HepG2 (cell line): ENCODE data around the gene NEU4. TPM values are rescaled to one million over a fixed set of nuclear protein-coding genes. Genes with fewer than 3 reads are reported as not detected.

Source experiments
- CHD4 ChIP-seq: fragments of 200-600 bp; sonication (generic); IDR thresholded peaks from 2 replicates; pipeline ENCODE4 v1.7.0; 2017; ENCODE audit warnings: mild to moderate bottlenecking, low read length, borderline replicate concordance
- KLF16 ChIP-seq, 2 experiments: sonication (generic) in 1 of 2; formaldehyde crosslinking in 1 of 2; IDR thresholded peaks; 2 replicates each; pipeline versions ENCODE4 v1.6.1 to v1.8.0; 2016 to 2023; ENCODE audit warnings: missing genetic modification reagents in 2 of 2, missing compliant biosample characterization in 1 of 2
- NCOA1 ChIP-seq: sonication (generic); formaldehyde crosslinking; IDR thresholded peaks from 2 replicates; pipeline ENCODE4 v1.9.0; 2021; ENCODE audit warnings: missing genetic modification reagents
- NFRKB ChIP-seq: fragments of 450-650 bp; IDR thresholded peaks from 2 replicates; pipeline ENCODE4 v1.6.1; 2017
- SETDB1 ChIP-seq: sonication (generic); formaldehyde crosslinking; IDR thresholded peaks from 2 replicates; pipeline ENCODE4 v1.5.1; 2020; ENCODE audit warnings: missing genetic modification reagents, mild to moderate bottlenecking, borderline replicate concordance
- SIX4 ChIP-seq: sonication (generic); formaldehyde crosslinking; IDR thresholded peaks from 2 replicates; pipeline ENCODE4 v1.4.0; 2020; ENCODE audit warnings: missing genetic modification reagents
- SNAI1 ChIP-seq: sonication (generic); formaldehyde crosslinking; IDR thresholded peaks from 2 replicates; pipeline ENCODE4 v1.5.0; 2020; ENCODE audit warnings: mild to moderate bottlenecking, missing genetic modification reagents, borderline replicate concordance
- SOX13 ChIP-seq, 3 experiments: fragments of 450-650 bp in 1 of 3; sonication (generic) in 1 of 3; formaldehyde crosslinking in 1 of 3; IDR thresholded peaks in 2 of 3; conservative IDR thresholded peaks in 1 of 3; 2 replicates each; pipeline versions ENCODE4 v1.5.0 to v1.6.1; 2016 to 2020; ENCODE audit warnings: antibody characterized with exemption in 1 of 3, mild to moderate bottlenecking in 1 of 3, missing compliant biosample characterization in 1 of 3, missing genetic modification reagents in 1 of 3, moderate library complexity in 1 of 3
- ZFX ChIP-seq: sonication (generic); formaldehyde crosslinking; IDR thresholded peaks from 2 replicates; pipeline ENCODE4 v1.4.0; 2020; ENCODE audit warnings: mild to moderate bottlenecking, low read depth, missing genetic modification reagents, moderate library complexity
- ZNF326 ChIP-seq: sonication (generic); formaldehyde crosslinking; IDR thresholded peaks from 2 replicates; pipeline ENCODE4 v1.4.0; 2020; ENCODE audit warnings: missing genetic modification reagents, borderline replicate concordance
- ZNF501 ChIP-seq: sonication (generic); formaldehyde crosslinking; IDR thresholded peaks from 2 replicates; pipeline ENCODE4 v1.5.1; 2020; ENCODE audit warnings: mild to moderate bottlenecking, moderate library complexity, missing genetic modification reagents
- ZNF547 ChIP-seq: sonication (generic); formaldehyde crosslinking; IDR thresholded peaks from 2 replicates; pipeline ENCODE4 v1.5.1; 2020; ENCODE audit warnings: mild to moderate bottlenecking, missing genetic modification reagents
- ZNF549 ChIP-seq: sonication (generic); formaldehyde crosslinking; IDR thresholded peaks from 2 replicates; pipeline ENCODE4 v1.5.0; 2020; ENCODE audit warnings: missing genetic modification reagents
- polyA plus RNA-seq, 8 experiments: library from polyadenylated mRNA; depleted of rRNA in 3 of 8; stranded (reverse) in 7 of 8; unstranded in 1 of 8; fragments of >200 nt; fragmentation: Illumina TruSeq in 4 of 8; extraction: Trizol in 4 of 8; gene quantifications; 2 replicates each; pipeline versions ENCODE4 v1.2.1 to v1.2.3, GENCODE V29; 2011 to 2016; ENCODE audit warnings: low read depth in 4 of 8, missing spikeins in 1 of 8, mixed read lengths in 1 of 8; ENCODE audit not compliant: insufficient read depth in 1 of 8
- total RNA-seq, 5 experiments: library from RNA; depleted of rRNA; stranded (reverse); fragments of >200 nt; fragmentation: Illumina TruSeq; extraction: Trizol; gene quantifications; 2 replicates each; pipeline ENCODE4 v1.2.3, GENCODE V29; 2016; ENCODE audit warnings: low read depth in 1 of 5
- TF ChIP-seq, protein P1 (sequence below): IDR thresholded peaks from 2 replicates; pipeline ENCODE4 v1.6.1; 2012; ENCODE audit warnings: inconsistent platforms
- TF ChIP-seq, protein P2 (sequence below): IDR thresholded peaks from 2 replicates; pipeline ENCODE4 v1.6.1; 2012; ENCODE audit warnings: low read depth, low read length, improper control_type of control experiment
- TF ChIP-seq, protein P3 (sequence below): sonication (generic); formaldehyde crosslinking; IDR thresholded peaks from 2 replicates; pipeline ENCODE4 v1.4.0; 2020; ENCODE audit warnings: missing genetic modification reagents, low read depth, mild to moderate bottlenecking, borderline replicate concordance
- TF ChIP-seq, protein P4 (sequence below): sonication (generic); formaldehyde crosslinking; IDR thresholded peaks from 2 replicates; pipeline ENCODE4 v1.9.0; 2021; ENCODE audit warnings: missing genetic modification reagents, borderline replicate concordance
- TF ChIP-seq, protein P5 (sequence below): sonication (generic); formaldehyde crosslinking; IDR thresholded peaks from 2 replicates; pipeline ENCODE4 v1.5.0; 2020; ENCODE audit warnings: missing genetic modification reagents, mild to moderate bottlenecking, borderline replicate concordance
- TF ChIP-seq, protein P6 (sequence below): IDR thresholded peaks from 2 replicates; pipeline ENCODE4 v1.6.1; 2016; ENCODE audit warnings: missing biosample characterization, missing genetic modification reagents, low read depth
- TF ChIP-seq, protein P7 (sequence below): sonication (generic); formaldehyde crosslinking; IDR thresholded peaks from 2 replicates; pipeline ENCODE4 v1.5.0; 2020; ENCODE audit warnings: missing genetic modification reagents, mild to moderate bottlenecking, borderline replicate concordance

The NEU4 gene
- total and polyA plus RNA-seq, 2 of the 13 experiments (the other 11 are each of a cell fraction or from before 2014, with no cell fraction given) = 53.5 to 107 TPM

DNA sequence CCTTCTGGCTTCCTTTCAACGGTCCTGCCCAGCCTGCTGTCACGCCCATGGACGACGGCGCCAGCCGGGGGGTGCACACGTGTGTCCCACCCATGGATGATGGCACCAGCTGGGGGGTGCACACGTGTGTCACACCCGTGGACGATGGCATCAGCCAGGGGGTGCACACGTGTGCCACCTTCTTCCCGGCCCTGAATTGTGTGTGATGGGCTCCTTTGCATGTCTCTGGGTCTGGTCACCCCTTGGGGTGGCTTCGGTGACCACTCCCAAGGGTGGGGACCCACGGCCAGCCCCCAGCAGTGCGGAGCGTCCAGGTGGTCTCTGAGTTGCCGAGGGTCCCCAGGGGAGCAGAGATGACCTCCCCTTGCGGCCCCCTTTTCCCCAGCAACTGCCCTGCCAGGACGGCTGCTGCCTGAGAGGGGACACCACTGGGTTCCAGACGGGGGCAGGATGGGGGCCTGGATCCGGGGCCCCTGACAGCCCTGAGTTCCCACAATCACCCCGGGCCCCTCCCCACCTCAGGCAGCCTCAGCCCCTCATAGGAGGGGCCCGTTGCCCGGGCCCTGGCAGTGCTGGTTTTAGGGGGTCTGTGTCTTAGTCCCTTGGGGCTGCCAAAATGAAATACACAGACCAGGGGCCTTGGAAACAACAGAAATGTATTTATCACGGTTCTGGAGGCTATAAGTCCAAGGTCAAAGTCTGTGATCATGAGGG, 9.4 kb downstream of the NEU4 start (continued):
- TF ChIP-seq, protein P1, sequence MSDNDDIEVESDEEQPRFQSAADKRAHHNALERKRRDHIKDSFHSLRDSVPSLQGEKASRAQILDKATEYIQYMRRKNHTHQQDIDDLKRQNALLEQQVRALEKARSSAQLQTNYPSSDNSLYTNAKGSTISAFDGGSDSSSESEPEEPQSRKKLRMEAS = no peak
- TF ChIP-seq SOX13 (IDR thresholded peaks at IDR 0.05) = no peak
- no peak for TF ChIP-seq SOX13 (CRISPR knock-in tag; conservative IDR thresholded peaks at IDR 0.05 in 1 of 2, IDR thresholded peaks at IDR 0.05 in 1 of 2)
- no peak for TF ChIP-seq ZFX (CRISPR knock-in tag)
- no peak for TF ChIP-seq CHD4
- TF ChIP-seq, protein P2, sequence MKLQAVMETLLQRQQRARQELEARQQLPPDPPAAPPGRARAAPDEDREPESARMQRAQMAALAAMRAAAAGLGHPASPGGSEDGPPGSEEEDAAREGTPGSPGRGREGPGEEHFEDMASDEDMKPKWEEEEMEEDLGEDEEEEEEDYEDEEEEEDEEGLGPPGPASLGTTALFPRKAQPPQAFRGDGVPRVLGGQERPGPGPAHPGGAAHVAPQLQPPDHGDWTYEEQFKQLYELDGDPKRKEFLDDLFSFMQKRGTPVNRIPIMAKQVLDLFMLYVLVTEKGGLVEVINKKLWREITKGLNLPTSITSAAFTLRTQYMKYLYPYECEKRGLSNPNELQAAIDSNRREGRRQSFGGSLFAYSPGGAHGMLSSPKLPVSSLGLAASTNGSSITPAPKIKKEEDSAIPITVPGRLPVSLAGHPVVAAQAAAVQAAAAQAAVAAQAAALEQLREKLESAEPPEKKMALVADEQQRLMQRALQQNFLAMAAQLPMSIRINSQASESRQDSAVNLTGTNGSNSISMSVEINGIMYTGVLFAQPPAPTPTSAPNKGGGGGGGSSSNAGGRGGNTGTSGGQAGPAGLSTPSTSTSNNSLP = no peak
- TF ChIP-seq NCOA1 (CRISPR knock-in tag) = no peak
- TF ChIP-seq SIX4 (CRISPR knock-in tag) = no peak
- no peak for TF ChIP-seq ZNF549 (CRISPR knock-in tag)
- TF ChIP-seq, protein P3, sequence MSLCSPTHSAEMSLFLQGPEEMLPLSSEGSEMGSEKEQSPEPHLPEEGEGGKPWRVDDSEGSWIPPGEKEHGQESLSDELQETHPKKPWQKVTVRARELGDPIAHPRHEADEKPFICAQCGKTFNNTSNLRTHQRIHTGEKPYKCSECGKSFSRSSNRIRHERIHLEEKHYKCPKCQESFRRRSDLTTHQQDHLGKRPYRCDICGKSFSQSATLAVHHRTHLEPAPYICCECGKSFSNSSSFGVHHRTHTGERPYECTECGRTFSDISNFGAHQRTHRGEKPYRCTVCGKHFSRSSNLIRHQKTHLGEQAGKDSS (CRISPR knock-in tag) = no peak
- TF ChIP-seq SNAI1 (CRISPR knock-in tag) = no peak
- TF ChIP-seq, protein P4, sequence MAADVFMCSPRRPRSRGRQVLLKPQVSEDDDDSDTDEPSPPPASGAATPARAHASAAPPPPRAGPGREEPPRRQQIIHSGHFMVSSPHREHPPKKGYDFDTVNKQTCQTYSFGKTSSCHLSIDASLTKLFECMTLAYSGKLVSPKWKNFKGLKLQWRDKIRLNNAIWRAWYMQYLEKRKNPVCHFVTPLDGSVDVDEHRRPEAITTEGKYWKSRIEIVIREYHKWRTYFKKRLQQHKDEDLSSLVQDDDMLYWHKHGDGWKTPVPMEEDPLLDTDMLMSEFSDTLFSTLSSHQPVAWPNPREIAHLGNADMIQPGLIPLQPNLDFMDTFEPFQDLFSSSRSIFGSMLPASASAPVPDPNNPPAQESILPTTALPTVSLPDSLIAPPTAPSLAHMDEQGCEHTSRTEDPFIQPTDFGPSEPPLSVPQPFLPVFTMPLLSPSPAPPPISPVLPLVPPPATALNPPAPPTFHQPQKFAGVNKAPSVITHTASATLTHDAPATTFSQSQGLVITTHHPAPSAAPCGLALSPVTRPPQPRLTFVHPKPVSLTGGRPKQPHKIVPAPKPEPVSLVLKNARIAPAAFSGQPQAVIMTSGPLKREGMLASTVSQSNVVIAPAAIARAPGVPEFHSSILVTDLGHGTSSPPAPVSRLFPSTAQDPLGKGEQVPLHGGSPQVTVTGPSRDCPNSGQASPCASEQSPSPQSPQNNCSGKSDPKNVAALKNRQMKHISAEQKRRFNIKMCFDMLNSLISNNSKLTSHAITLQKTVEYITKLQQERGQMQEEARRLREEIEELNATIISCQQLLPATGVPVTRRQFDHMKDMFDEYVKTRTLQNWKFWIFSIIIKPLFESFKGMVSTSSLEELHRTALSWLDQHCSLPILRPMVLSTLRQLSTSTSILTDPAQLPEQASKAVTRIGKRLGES (CRISPR knock-in tag) = no peak
- TF ChIP-seq, protein P5, sequence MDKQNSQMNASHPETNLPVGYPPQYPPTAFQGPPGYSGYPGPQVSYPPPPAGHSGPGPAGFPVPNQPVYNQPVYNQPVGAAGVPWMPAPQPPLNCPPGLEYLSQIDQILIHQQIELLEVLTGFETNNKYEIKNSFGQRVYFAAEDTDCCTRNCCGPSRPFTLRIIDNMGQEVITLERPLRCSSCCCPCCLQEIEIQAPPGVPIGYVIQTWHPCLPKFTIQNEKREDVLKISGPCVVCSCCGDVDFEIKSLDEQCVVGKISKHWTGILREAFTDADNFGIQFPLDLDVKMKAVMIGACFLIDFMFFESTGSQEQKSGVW (CRISPR knock-in tag) = no peak
- TF ChIP-seq ZNF326 (CRISPR knock-in tag) = peak; percentile 69; the same call in 1 of the 2 replicates
- TF ChIP-seq ZNF501 (CRISPR knock-in tag) = no peak
- no peak for TF ChIP-seq KLF16 (CRISPR knock-in tag; IDR thresholded peaks at IDR 0.05)
- TF ChIP-seq SETDB1 = no peak
- TF ChIP-seq ZNF547 (CRISPR knock-in tag) = no peak
- TF ChIP-seq, protein P6, sequence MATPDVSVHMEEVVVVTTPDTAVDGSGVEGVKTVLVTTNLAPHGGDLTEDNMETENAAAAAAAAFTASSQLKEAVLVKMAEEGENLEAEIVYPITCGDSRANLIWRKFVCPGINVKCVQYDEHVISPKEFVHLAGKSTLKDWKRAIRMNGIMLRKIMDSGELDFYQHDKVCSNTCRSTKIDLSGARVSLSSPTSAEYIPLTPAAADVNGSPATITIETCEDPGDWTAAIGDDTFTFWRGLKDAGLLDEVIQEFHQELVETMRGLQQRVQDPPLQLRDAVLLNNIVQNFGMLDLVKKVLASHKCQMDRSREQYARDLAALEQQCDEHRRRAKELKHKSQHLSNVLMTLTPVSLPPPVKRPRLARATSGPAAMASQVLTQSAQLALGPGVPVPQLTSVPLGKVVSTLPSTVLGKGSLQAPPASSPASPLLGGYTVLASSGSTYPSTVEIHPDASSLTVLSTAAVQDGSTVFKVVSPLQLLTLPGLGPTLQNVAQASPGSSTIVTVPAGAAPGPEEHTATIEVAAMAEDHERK (CRISPR knock-in tag) = no peak
- TF ChIP-seq, protein P7, sequence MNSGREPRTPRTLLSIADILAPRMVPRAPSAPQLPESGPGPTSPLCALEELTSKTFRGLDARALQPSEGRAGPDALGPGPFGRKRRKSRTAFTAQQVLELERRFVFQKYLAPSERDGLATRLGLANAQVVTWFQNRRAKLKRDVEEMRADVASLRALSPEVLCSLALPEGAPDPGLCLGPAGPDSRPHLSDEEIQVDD (CRISPR knock-in tag) = no peak
- TF ChIP-seq NFRKB = no peak
